ENCODE results near the gene TSSK2. TPM values are rescaled to one million over a fixed set of nuclear protein-coding genes. Genes with fewer than 3 reads are reported as not detected.

The TSSK2 gene
- total and polyA plus RNA-seq, 2 of the 8 experiments (the other 6 are each of a cell fraction or from before 2014, with no cell fraction given): not detected

GRCh38 chr22:19134874-19135273 lies 3.8 kb downstream of the TSSK2 start:
- 85% methylated on average over 18 of the region's 18 CpGs; no CpG with 5 or more reads in 1 of the 2 experiments for WGBS, 2 experiments (ENCODE audit: extremely low coverage in 1 of 2, insufficient coverage in 1 of 2, insufficient read length in 1 of 2, insufficient replicate concordance in 2 of 2, low coverage in 1 of 2, low lambda C conversion rate in 2 of 2, missing lambda C conversion rate in 1 of 2)
- Histone ChIP-seq H3K18ac (ENCODE audit: extremely low read depth, low read length) (no peak overlapping the region), H4K20me1 (replicated peaks in 1 of 2; ENCODE audit: control insufficient read depth in 1 of 2, insufficient read depth in 2 of 2, low read length in 2 of 2) (peaks cover 6% of the 10 kb centered on the region in 2 experiments), H3K9me3 (ENCODE audit: insufficient read depth in 2 of 2, low read depth in 1 of 2, low read length in 1 of 2) (no peaks in the 10 kb centered on the region), H3K23ac (ENCODE audit: insufficient read length) (no peak overlapping the region), H2BK120ac (replicated peaks; ENCODE audit: low read depth, low read length) (no peak overlapping the region), H2AFZ (ENCODE audit: low read length) (no peak overlapping the region), H3K27ac (ENCODE audit: low read depth, low read length) (no peak overlapping the region), H3K14ac (ENCODE audit: insufficient read length) (no peak overlapping the region), H3K36me3 (ENCODE audit: control insufficient read depth in 2 of 4, insufficient read depth in 4 of 4, low read length in 3 of 4) (peaks cover 6 to 26% (median 17%) of the 10 kb centered on the region in 4 experiments; a peak in 6 of 8 replicates), H3K27me3 (replicated peaks in 1 of 4; ENCODE audit: control insufficient read depth in 3 of 4, extremely low read depth in 1 of 4, insufficient read depth in 3 of 4, low read length in 3 of 4) (0 out of 7 replicates have a peak, but pooled peaks cover 0 to 2% (median 0%) of the 10 kb centered on the region in 4 experiments), H3K4me2 (ENCODE audit: insufficient read depth in 1 of 2, low read depth in 2 of 2, low read length in 2 of 2) (no peak overlapping the region), H3K4me1 (replicated peaks in 1 of 4; ENCODE audit: control insufficient read depth in 3 of 4, insufficient read depth in 4 of 4, low read length in 3 of 4) (no peaks in the 10 kb centered on the region), H3K56ac (replicated peaks; ENCODE audit: insufficient read length, low read depth, low read length) (no peak overlapping the region), H4K91ac (replicated peaks; ENCODE audit: insufficient read length, low read length) (no peak overlapping the region), H2AK5ac (ENCODE audit: low read depth, low read length) (no peak overlapping the region), H3K9ac (replicated peaks in 1 of 4; ENCODE audit: extremely low read depth in 1 of 4, low read depth in 3 of 4, low read length in 3 of 4) (no peak overlapping the region), H2BK20ac (ENCODE audit: low read length) (no peak overlapping the region), H3K79me2 (ENCODE audit: control insufficient read depth in 1 of 2, insufficient read depth in 2 of 2, low read length in 2 of 2) (no peaks in the 10 kb centered on the region), H3K4me3 (ENCODE audit: extremely low read depth in 1 of 4, insufficient read depth in 2 of 4, low read depth in 3 of 4, low read length in 4 of 4) (no peak overlapping the region), H4K5ac (ENCODE audit: insufficient read length, low read depth, low read length) (no peak overlapping the region), H2BK5ac (ENCODE audit: low read depth, low read length) (no peak overlapping the region), H3K23me2 (ENCODE audit: low read depth, low read length) (no peaks in the 10 kb centered on the region), H2BK12ac (ENCODE audit: low read depth, low read length) (no peak overlapping the region), H4K8ac (ENCODE audit: extremely low read depth, insufficient read depth, low read length) (peak overlapping the region; percentile 11; the same call in 1 of the 2 replicates), H3K4ac (replicated peaks; ENCODE audit: insufficient read length, low read depth, low read length) (no peak overlapping the region), H2BK15ac (ENCODE audit: low read length) (no peak overlapping the region), H3K79me1 (ENCODE audit: low read depth, low read length) (no peaks in the 10 kb centered on the region)
- ChIA-PET CTCF (ENCODE audit: partially characterized antibody) (interaction anchor here (1.1 kb wide), 1 partner anchor 10 kb away, joined by 3 read pairs; the partner anchor contains the start of gene ESS2), POLR2A (ENCODE audit: partially characterized antibody) (interaction anchor here (1.5 to 5.3 kb wide), 3 partner anchors 8 to 17 kb away, joined by 3 to 24 read pairs (median 15); partner anchors contain the start of genes DGCR2 and ESS2)
- DNase-seq (ENCODE audit: low read depth in 1 of 2, low spot score in 2 of 2) (no peak), FAIRE-seq (no peak)
- TF ChIP-seq SP1 (IDR thresholded peaks at IDR 0.05; ENCODE audit: low read depth, low read length) (no peak), ZNF274 (IDR thresholded peaks at IDR 0.05; ENCODE audit: borderline replicate concordance, extremely low read depth, low read length) (no peak)

Data from H1 (cell line).